Heart left ventricle (tissue), 16 donors: ENCODE measurements around the gene PLAC9. TPM values are rescaled to one million over a fixed set of nuclear protein-coding genes. Genes with fewer than 3 reads are reported as not detected.

Experiments
- ATAC-seq, 4 donors: fragments of 200-7000 bp; cut with Tn5 transposase; one replicate each; pipeline ENCODE4 v1.9.1; 2020 to 2022; ENCODE audit warnings: moderate library complexity in 4 of 4, mild to moderate bottlenecking in 3 of 4, moderate number of reproducible peaks in 1 of 4
- DNase-seq, 5 donors: peaks; one replicate each; pipeline ENCODE4 v3.0.0-alpha.2; 2020
- H3K27ac ChIP-seq, 12 donors: fragments of 200-600 bp; sonication (generic) in 4 of 12; one replicate each; pipeline versions ENCODE4 v1.5.0 to v1.8.0; 2016 to 2022; ENCODE audit warnings: mild to moderate bottlenecking in 2 of 12
- H3K27me3 ChIP-seq, 9 donors: fragments of 200-600 bp; sonication (generic) in 2 of 9; one replicate each; pipeline versions ENCODE4 v1.5.1 to v1.8.0; 2016 to 2022; ENCODE audit warnings: mild to moderate bottlenecking in 3 of 9
- H3K36me3 ChIP-seq, 9 donors: fragments of 200-600 bp; sonication (generic) in 2 of 9; one replicate each; pipeline versions ENCODE4 v1.5.0 to v1.8.0; 2018 to 2022; ENCODE audit warnings: mild to moderate bottlenecking in 2 of 9
- H3K4me1 ChIP-seq, 12 donors: fragments of 200-600 bp; sonication (generic) in 4 of 12; one replicate each; pipeline versions ENCODE4 v1.5.0 to v1.8.0; 2016 to 2022; ENCODE audit warnings: mild to moderate bottlenecking in 3 of 12
- H3K4me3 ChIP-seq, 12 donors: fragments of 200-600 bp; sonication (generic) in 4 of 12; one replicate each; pipeline versions ENCODE4 v1.5.0 to v1.8.0; 2017 to 2022; ENCODE audit warnings: mild to moderate bottlenecking in 9 of 12, moderate library complexity in 4 of 12
- H3K9me3 ChIP-seq, 12 donors: fragments of 200-600 bp; sonication (generic) in 4 of 12; one replicate each; pipeline versions ENCODE4 v1.5.0 to v1.8.0; 2016 to 2022; ENCODE audit warnings: mild to moderate bottlenecking in 1 of 12
- CTCF ChIP-seq, 12 donors: fragments of 200-600 bp; sonication (generic) in 4 of 12; IDR thresholded peaks; one replicate each; pipeline versions ENCODE4 v1.5.0 to v1.8.0; 2018 to 2022; ENCODE audit warnings: antibody characterized with exemption in 12 of 12, mild to moderate bottlenecking in 5 of 12
- POLR2A ChIP-seq, 2 donors: fragments of 450-650 bp; IDR thresholded peaks; one replicate each; pipeline ENCODE4 v1.6.1; 2017; ENCODE audit warnings: antibody characterized with exemption in 2 of 2, mild to moderate bottlenecking in 2 of 2, moderate library complexity in 2 of 2
- WGBS, 4 donors: extraction: QIAGEN DNeasy Blood & Tissue Kit in 2 of 4; methylation state at CpG; one replicate each; pipeline versions ENCODE4 v1.1.5 to v1.1.7; 2013 to 2018; 5-methylcytosine and 5-hydroxymethylcytosine counted together
- intact Hi-C, 10 donors: fragments of 100-400 bp; cut with DNase I; formaldehyde crosslinking; loops; one replicate each; pipeline versions ENCODE4 v1.11.1 to v1.14.2; 2022
- polyA plus RNA-seq, 2 donors: library from polyadenylated mRNA; stranded (reverse); fragments of 200-250 nt; gene quantifications; one replicate each; pipeline ENCODE4 v1.2.3, GENCODE V29; 2013
- total RNA-seq, 9 donors: library from RNA; depleted of rRNA in 2 of 9; stranded (reverse); fragments of >200 nt in 2 of 9; fragmentation: NEBNext Ultra II Directional in 3 of 9; extraction: Animal tissue kit (Norgen Biotek cat#: 25700) in 3 of 9; gene quantifications; one replicate each; pipeline versions ENCODE4 v1.1.0 to v1.2.4, GENCODE V29; 2016 to 2023
- donor health status: ischemic (EF 13 %, LVEDD 7.1; RV severe dilation, severe dysfunction).
- donor health status: healthy with polysubstance abuse.
- donor health status: DM: no; HTN: yes; CAD: no.
- donor health status: DM: no; HTN: no; CAD: no.
- donor health status: ischemic (EF 25% LVEDD 6.9; RV normal size, moderate dysfunction).
- donor health status: ischemic (EF 25% LVEDD 5.7; RV mildly dilated, moderate dysfunction).
- donor health status: healthy.
- donor health status: DM: yes; HTN: yes; CAD: no.
- donor health status: ischemic (EF 35%, LVEDD 5.7; RV mildly dilated, moderate dysfunction).
- donor health status: nonischemic (EF 11% LVEDD 7.7; RV severe dilation, severe dysfunction).
- donor health status: DM: yes; HTN: yes; CAD: no.
- donor health status: PGD.
- donor health status: ischemic (EF 29% LVEDD 5.4; RV normal size, mild dysfunction).
- donor health status: nonischemic (EF 23%, LVEDD 6.1; RV moderate dilation, normal function).

PLAC9 gene
- total and polyA plus RNA-seq, 11 donors = 16.5 to 51.6 (median 26.5) TPM

GRCh38 chr10:80182986-80183385 lies 50.5 kb downstream of the PLAC9 start:
- intact Hi-C loops = no loop called here
- no peak for ATAC-seq
- 41 to 47% (median 43%) methylated on average over 6 of the region's 6 CpGs for whole genome bisulfite sequencing, 4 donors

GRCh38 chr10:80183436-80183835 lies 50.9 kb downstream of the PLAC9 start:
- intact Hi-C loops = no loop called here
- TF ChIP-seq CTCF (IDR thresholded peaks at IDR 0.05) (no peak), POLR2A (IDR thresholded peaks at IDR 0.05) (no peak)
- ATAC-seq (no peak), DNase-seq (no peak)
- H3K4me3 ChIP-seq = no peak overlapping the region
- H3K36me3 ChIP-seq = peaks cover 0 to 29% (median 0%) of the 10 kb centered on the region in 9 donors
- H3K4me1 ChIP-seq = peaks cover 11 to 99% (median 87%) of the 10 kb centered on the region in 12 donors
- 57 to 70% (median 58%) methylated on average over 3 to 4 of the region's 4 CpGs for WGBS, 4 donors
- H3K27me3 ChIP-seq = no peaks in the 10 kb centered on the region
- no peaks in the 10 kb centered on the region for H3K9me3 ChIP-seq
- H3K27ac ChIP-seq = peak overlapping the region in 10 of 12 donors; percentile 5 to 93 (median 38)

More at GRCh38 chr10:80182986-80183385, 50.5 kb downstream of the PLAC9 start:
- DNase-seq = no peak
- Histone ChIP-seq H3K4me3 (no peak overlapping the region), H3K27ac (peak overlapping the region in 9 of 12 donors; percentile 5 to 93 (median 45)), H3K9me3 (no peaks in the 10 kb centered on the region), H3K4me1 (peaks cover 13 to 99% (median 87%) of the 10 kb centered on the region in 12 donors), H3K27me3 (no peaks in the 10 kb centered on the region), H3K36me3 (peaks cover 0 to 29% (median 0%) of the 10 kb centered on the region in 9 donors)
- TF ChIP-seq POLR2A (IDR thresholded peaks at IDR 0.05) = no peak
- no peak for TF ChIP-seq CTCF (IDR thresholded peaks at IDR 0.05)

DNA sequence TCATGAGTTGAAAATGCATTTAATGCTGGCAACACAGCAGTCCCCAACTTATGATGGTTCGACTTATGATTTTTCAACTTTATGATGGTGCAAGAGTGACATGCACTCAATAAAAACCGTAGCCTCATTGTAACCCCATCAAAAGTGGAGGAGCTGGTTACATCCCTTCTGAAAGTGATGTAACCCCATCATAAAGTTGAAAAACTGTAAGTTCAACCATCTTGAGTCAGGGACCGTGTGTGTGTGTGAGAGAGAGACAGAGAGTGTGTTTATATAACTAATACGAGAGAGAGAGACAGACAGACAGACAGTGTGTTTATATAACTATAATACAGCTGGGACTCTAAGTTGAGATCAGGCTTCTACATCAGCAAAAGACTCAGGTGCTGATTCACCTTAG lies 51.8 kb downstream of the PLAC9 start:
- Histone ChIP-seq H3K27ac (peak overlapping the region in 10 of 12 donors; percentile 11 to 93 (median 82)), H3K4me3 (no peak overlapping the region), H3K36me3 (peaks cover 0 to 28% (median 0%) of the 10 kb centered on the region in 9 donors), H3K9me3 (no peaks in the 10 kb centered on the region), H3K27me3 (no peaks in the 10 kb centered on the region), H3K4me1 (peaks cover 15 to 99% (median 87%) of the 10 kb centered on the region in 12 donors)
- DNase-seq = no peak
- intact Hi-C loops = loop anchor here in 1 of 10 donors (2.0 kb wide), 1 partner anchor 15 kb away; no protein-coding TSS in a partner anchor
- ATAC-seq = no peak
- TF ChIP-seq CTCF (IDR thresholded peaks at IDR 0.05) (no peak), POLR2A (IDR thresholded peaks at IDR 0.05) (no peak)
- 61 to 84% (median 71%) methylated on average over 4 of the region's 4 CpGs for WGBS, 4 donors

GRCh38 chr10:80185578-80186299 lies 53.2 kb downstream of the PLAC9 start:
- DNase-seq (no peak), ATAC-seq (peak; percentile 65 to 82 (median 75))
- H3K27me3 ChIP-seq = no peaks in the 10 kb centered on the region
- H3K4me1 ChIP-seq = peaks cover 9 to 94% (median 81%) of the 10 kb centered on the region in 12 donors
- WGBS, 4 donors = 69 to 79% (median 72%) methylated on average over 5 of the region's 5 CpGs
- intact Hi-C loops = loop anchor here in 1 of 10 donors (2.0 kb wide), 1 partner anchor 13 kb away; no protein-coding TSS in a partner anchor
- H3K9me3 ChIP-seq = no peaks in the 10 kb centered on the region
- H3K4me3 ChIP-seq = no peak overlapping the region
- TF ChIP-seq POLR2A (IDR thresholded peaks at IDR 0.05) (no peak), CTCF (IDR thresholded peaks at IDR 0.05) (no peak)
- H3K27ac ChIP-seq = peak overlapping the region; percentile 28 to 93 (median 80)
- H3K36me3 ChIP-seq = peaks cover 0 to 13% (median 0%) of the 10 kb centered on the region in 9 donors
